GM12872 (cell line): ENCODE results near the gene SYTL3.

Experiments
- TF ChIP-seq, protein P1 (sequence below): IDR thresholded peaks from 3 replicates; pipeline ENCODE4 v1.5.1; 2011; ENCODE audit warnings: low read depth, mild to moderate bottlenecking, low read length, moderate library complexity; ENCODE audit not compliant: insufficient read depth

The SYTL3 gene

DNA sequence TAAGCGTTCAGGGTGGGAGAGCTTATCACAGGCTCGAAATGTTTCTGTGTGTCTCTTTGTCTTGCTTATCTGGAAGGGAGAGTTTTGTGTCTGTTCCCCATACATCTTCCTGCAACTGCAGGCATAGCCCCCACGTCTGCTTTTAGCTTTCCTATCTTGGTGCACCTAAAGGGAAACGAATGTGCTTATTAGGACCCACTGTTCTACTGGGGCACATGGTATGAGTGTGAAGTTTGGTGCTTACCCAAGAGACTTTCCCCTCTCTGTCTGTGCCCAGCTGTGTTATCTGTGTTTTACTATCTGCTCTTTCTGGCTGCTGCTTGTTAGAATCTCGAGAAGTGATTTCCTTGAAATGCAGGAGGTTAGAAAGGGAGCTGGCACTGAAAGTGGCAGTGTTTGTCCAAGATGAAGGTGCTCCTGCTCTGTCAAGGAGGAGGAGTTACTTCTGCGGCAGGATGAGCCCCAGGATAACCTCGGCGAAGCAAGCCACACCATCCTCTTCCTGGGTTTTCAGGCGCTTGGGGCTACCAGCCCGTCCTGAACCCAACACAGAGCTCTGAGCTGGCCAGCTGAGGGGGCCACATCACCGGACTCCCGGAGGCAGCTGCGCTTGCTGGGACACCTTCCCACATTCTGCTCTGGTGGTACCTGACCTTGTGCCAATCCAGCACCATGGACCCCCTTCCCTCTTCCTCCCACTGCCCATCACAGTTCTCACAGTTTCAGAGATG, 28.7 kb upstream of the SYTL3 start:
- TF ChIP-seq, protein P1, sequence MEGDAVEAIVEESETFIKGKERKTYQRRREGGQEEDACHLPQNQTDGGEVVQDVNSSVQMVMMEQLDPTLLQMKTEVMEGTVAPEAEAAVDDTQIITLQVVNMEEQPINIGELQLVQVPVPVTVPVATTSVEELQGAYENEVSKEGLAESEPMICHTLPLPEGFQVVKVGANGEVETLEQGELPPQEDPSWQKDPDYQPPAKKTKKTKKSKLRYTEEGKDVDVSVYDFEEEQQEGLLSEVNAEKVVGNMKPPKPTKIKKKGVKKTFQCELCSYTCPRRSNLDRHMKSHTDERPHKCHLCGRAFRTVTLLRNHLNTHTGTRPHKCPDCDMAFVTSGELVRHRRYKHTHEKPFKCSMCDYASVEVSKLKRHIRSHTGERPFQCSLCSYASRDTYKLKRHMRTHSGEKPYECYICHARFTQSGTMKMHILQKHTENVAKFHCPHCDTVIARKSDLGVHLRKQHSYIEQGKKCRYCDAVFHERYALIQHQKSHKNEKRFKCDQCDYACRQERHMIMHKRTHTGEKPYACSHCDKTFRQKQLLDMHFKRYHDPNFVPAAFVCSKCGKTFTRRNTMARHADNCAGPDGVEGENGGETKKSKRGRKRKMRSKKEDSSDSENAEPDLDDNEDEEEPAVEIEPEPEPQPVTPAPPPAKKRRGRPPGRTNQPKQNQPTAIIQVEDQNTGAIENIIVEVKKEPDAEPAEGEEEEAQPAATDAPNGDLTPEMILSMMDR, result no peak

DNA sequence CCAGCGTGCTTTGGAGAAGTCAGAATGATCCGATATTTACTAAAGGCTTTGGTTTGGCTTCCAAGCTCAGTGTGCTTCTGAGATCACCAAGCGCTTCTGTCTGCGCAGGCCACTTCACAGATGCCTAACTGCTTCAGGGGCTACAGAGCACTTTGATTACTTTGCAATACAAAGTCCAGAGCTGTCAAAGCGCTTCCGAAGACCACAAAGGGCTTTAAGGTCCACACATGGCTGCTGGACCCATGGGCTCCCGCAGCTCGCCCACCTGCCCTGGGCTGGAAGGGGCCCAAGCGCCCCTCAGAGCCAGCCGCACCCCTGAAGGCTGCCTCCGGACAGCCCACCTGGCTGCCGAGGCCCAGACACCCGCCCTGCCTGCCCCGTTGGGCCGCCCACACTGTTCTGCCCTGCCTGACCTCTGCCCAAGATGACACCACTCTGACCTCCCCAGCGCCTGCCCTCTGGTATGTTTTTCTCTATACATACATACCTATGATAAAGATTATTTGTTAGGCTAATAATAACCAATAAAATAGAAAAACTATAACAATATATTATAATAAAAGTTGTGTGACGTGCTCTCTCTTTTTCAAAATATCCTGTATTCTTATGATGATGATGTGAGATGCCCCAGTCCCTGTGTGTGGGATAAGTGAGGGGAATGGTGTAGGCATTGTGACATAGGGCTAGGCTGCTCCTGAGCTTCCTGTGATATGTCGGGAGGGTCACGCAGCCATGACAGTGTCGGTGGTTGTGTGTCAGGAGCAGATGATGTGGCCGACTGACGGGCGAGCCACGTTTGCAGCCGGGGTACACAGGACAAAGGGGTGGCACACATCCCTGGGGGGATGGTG, 27.9 kb upstream of the SYTL3 start:
- TF ChIP-seq, protein P1, result no peak

DNA sequence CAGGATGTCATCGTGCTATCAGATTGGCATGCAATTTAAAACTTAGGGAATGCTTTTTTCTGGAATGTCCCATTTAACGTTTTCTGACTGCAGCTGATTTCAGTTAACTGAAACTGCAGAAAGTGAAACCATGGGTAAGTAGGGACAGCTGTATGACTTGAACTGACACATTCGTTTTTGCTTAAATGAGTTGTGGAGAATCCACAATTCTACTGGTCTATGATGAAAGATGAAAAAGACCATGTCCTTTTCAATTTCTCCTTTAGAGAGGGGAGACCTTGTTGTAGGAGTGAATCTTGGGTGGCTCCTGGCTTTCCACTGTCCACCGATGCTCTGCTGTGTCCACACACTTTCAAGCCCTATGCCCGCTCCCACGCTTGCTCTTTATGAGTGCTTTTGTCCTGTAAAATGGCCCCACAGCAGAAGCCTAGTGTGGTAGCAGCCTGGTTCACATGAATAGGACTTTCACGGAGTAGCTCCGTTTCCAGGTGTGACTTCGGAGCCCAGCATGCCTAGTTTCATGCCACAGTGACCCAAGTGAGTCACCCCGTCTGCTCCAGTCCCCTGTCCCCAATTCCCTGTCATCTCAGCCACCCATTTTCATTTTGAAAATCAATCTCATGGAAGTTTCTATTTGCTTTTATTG, 27.2 kb upstream of the SYTL3 start:
- TF ChIP-seq, protein P1, result no peak

DNA sequence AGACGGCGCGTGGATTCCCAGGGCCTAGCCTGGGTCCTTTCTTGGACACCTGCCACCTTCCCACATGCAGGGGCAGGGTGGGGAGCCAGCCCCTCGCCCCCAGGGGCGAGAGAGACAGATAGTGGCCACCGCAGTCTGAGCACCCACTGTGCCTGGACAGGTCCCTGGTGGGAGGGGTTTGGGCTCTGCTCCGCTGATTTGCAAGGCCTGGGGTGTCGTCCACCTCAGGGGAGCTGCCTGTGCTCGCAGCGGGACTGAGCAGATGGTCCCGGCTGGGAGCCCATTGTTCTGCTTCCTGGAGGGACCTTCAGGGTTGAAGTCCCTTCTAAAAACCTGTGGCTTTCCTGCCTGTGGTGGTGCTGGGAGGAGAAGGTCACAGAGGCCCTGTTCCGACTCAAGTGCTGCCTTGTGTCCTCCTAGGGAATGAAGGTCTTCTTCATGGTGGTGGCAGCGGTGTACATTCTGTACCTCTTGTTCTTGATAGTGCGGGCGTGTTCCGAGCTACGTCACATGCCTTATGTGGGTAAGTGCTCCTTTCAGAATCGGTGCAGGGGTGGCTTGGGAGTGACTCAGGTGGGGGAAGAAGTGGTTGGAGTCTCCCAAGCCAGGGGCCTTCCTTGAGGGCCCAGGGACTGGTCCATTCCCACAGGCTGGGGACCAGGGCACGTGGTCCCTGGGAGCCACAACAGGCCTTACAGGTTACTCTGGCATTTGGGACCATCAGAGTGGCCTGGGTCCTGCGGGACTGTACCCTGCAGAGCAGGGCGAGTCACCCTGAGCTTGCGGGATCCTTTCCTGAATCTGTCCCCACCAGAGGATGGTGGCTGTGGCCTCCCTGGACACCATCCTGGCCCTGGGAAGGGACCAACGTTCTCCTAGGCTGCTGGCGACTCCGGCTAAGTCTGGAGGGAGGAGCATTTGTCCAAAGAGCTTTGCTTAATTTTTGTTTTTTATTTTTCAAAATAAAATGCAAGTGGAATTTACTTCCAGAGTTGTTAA, 24.9 kb upstream of the SYTL3 start:
- TF ChIP-seq, protein P1, result no peak

DNA sequence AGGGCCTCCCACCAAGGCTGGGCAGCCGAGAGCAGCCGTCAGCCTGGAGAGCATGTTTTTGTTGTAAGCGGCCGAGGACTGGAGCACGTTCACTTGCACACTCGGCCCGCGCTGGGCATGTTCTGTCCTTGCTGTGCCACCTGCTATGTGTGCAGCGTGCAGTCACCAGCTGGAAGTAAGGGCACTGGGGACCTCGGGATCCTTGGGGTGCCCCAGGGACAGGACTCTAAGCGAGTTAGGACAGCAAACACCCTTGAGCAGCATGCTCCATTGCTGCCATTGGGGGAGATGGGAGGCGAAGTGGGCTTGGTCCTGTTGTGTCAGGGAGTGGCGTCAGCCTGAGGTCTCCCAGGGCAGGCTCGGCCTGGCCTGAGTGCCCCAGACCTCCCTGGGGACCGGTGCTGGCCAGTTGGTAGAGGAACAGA, 24.0 kb upstream of the SYTL3 start:
- TF ChIP-seq, protein P1, result no peak

DNA sequence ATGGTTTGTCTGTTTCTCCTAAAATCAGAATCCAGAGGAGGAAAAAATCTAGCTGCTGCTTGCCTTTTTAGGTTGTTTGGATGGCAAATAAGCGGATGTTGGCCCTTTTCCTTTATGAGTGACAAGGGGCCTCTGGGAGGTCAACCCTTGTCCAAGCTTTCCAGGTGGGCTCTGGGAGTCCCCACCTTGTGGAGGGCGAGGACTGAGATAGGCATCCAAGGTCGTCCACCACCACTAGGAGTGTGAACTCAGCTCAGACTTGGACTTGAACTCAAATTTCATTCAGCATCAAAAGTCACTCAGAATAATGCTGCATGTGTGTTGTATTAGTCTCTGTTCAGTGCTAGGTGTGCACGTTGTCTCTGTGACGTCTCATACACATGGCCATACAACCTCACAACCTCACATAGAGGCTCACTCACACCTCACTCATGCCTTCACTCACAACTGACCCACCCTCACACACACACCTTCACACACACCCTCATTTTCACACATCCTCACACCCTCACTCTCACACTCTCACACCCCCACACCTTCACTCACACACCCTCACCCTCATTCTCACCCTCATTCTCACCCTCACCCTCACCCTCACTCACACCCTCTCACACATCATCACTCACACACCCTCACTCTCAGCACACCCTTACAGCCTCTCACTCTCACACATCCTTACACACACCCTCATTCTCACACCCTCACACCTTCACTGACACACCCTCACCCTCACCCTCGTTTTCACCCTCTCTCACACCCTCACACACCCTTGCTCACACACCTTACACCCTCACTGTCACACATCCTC, 23.3 kb upstream of the SYTL3 start:
- TF ChIP-seq, protein P1, result no peak
